H9 (cell line): ENCODE data around the gene RRAGC. TPM values are rescaled to one million over a fixed set of nuclear protein-coding genes. Genes with fewer than 3 reads are reported as not detected.
"Not testable (repeated sequence)": the region's sequence is repeated elsewhere in the genome, so short reads cannot be mapped to it uniquely, and the experiment has no call there.

ENCODE experiments used
- DNase-seq: peaks from one replicate; pipeline ENCODE4 v3.0.0-alpha.2; 2017
- H2AFZ ChIP-seq: one replicate; pipeline ENCODE4 v1.6.1; 2013; ENCODE audit warnings: mild to moderate bottlenecking, low read length, control low read depth, moderate library complexity
- H2AK5ac ChIP-seq: 2 replicates; pipeline ENCODE4 v1.6.1; 2013; ENCODE audit warnings: low read length, control low read depth, mixed read lengths; ENCODE audit not compliant: insufficient read length
- H2BK120ac ChIP-seq: one replicate; pipeline ENCODE4 v1.6.1; 2013; ENCODE audit warnings: low read depth, mild to moderate bottlenecking, low read length, control low read depth, inconsistent platforms; ENCODE audit not compliant: poor library complexity, severe bottlenecking
- H2BK12ac ChIP-seq: 2 replicates; pipeline ENCODE4 v1.6.1; 2013; ENCODE audit warnings: low read length, control low read depth, mixed read lengths, low read depth; ENCODE audit not compliant: insufficient read length
- H2BK15ac ChIP-seq: 2 replicates; pipeline ENCODE4 v1.6.1; 2013; ENCODE audit warnings: low read depth, low read length, control low read depth
- H2BK20ac ChIP-seq: one replicate; pipeline ENCODE4 v1.6.1; 2013; ENCODE audit warnings: low read depth, mild to moderate bottlenecking, low read length, control low read depth, inconsistent platforms; ENCODE audit not compliant: poor library complexity, severe bottlenecking
- H2BK5ac ChIP-seq: 2 replicates; pipeline ENCODE4 v1.6.1; 2013; ENCODE audit warnings: low read length, control low read depth, mixed read lengths; ENCODE audit not compliant: insufficient read length
- H3K14ac ChIP-seq: 2 replicates; pipeline ENCODE4 v1.6.1; 2013; ENCODE audit warnings: low read length, control low read depth; ENCODE audit not compliant: insufficient read depth
- H3K18ac ChIP-seq: 2 replicates; pipeline ENCODE4 v1.6.1; 2013; ENCODE audit warnings: low read depth, mild to moderate bottlenecking, mixed read lengths, low read length, control low read depth; ENCODE audit not compliant: insufficient read length
- H3K23ac ChIP-seq: 2 replicates; pipeline ENCODE4 v1.6.1; 2013; ENCODE audit warnings: low read length, control low read depth, mixed read lengths, low read depth; ENCODE audit not compliant: insufficient read length
- H3K23me2 ChIP-seq: 2 replicates; pipeline ENCODE4 v1.6.1; 2013; ENCODE audit warnings: low read depth, mild to moderate bottlenecking, mixed read lengths, low read length, control low read depth; ENCODE audit not compliant: insufficient read length, poor library complexity, severe bottlenecking
- H3K27ac ChIP-seq: 2 replicates; pipeline ENCODE4 v1.5.1; 2013; ENCODE audit warnings: low read length, control low read depth, mixed read lengths, low read depth; ENCODE audit not compliant: insufficient read length
- H3K27me3 ChIP-seq: 2 replicates; pipeline ENCODE4 v1.6.1; 2013; ENCODE audit warnings: low read length, control low read depth, inconsistent platforms; ENCODE audit not compliant: insufficient read depth
- H3K4ac ChIP-seq: 2 replicates; pipeline ENCODE4 v1.6.1; 2013; ENCODE audit warnings: low read depth, mild to moderate bottlenecking, control low read depth, inconsistent platforms, low read length, moderate library complexity
- H3K4me1 ChIP-seq: 2 replicates; pipeline ENCODE4 v1.6.1; 2013; ENCODE audit warnings: low read length, control low read depth, inconsistent platforms; ENCODE audit not compliant: insufficient read depth
- H3K4me2 ChIP-seq: 2 replicates; pipeline ENCODE4 v1.6.1; 2013; ENCODE audit warnings: low read length, control low read depth, mixed read lengths; ENCODE audit not compliant: insufficient read length, insufficient read depth
- H3K56ac ChIP-seq: 2 replicates; pipeline ENCODE4 v1.6.1; 2013; ENCODE audit warnings: low read depth, mild to moderate bottlenecking, mixed read lengths, low read length, control low read depth; ENCODE audit not compliant: insufficient read length
- H3K79me1 ChIP-seq: 2 replicates; pipeline ENCODE4 v1.6.1; 2013; ENCODE audit warnings: low read depth, mild to moderate bottlenecking, moderate library complexity, low read length, control low read depth, inconsistent platforms; ENCODE audit not compliant: insufficient read depth, poor library complexity, severe bottlenecking
- H3K79me2 ChIP-seq: 2 replicates; pipeline ENCODE4 v1.6.1; 2013; ENCODE audit warnings: low read length, control low read depth, inconsistent platforms; ENCODE audit not compliant: insufficient read depth
- H3K9ac ChIP-seq: 2 replicates; pipeline ENCODE4 v1.6.1; 2013; ENCODE audit warnings: low read length, control low read depth, mixed read lengths; ENCODE audit not compliant: insufficient read length; ENCODE audit errors: extremely low read depth
- H3K9me3 ChIP-seq: one replicate; pipeline ENCODE4 v1.6.1; 2013; ENCODE audit warnings: low read depth, low read length, inconsistent platforms; ENCODE audit not compliant: control insufficient read depth
- H3T11ph ChIP-seq: one replicate; pipeline ENCODE4 v1.6.1; 2013; ENCODE audit warnings: mild to moderate bottlenecking, low read length, control low read depth, inconsistent platforms
- H4K20me1 ChIP-seq: one replicate; pipeline ENCODE4 v1.6.1; 2013; ENCODE audit not compliant: control insufficient read depth, insufficient read length, insufficient read depth
- H4K5ac ChIP-seq: 2 replicates; pipeline ENCODE4 v1.6.1; 2013; ENCODE audit warnings: low read depth, mild to moderate bottlenecking, mixed read lengths, low read length, control low read depth; ENCODE audit not compliant: insufficient read length
- H4K8ac ChIP-seq: replicated peaks from 2 replicates; pipeline ENCODE4 v1.6.1; 2013; ENCODE audit warnings: low read length, control low read depth, mixed read lengths, low read depth; ENCODE audit not compliant: insufficient read length
- H4K91ac ChIP-seq: 2 replicates; pipeline ENCODE4 v1.6.1; 2013; ENCODE audit warnings: low read depth, mild to moderate bottlenecking, moderate library complexity, mixed read lengths, low read length, control low read depth; ENCODE audit not compliant: insufficient read length
- H3K27ac Mint-ChIP-seq, 3 experiments: 2 replicates in 2 of 3; 3 replicates in 1 of 3; pipeline ENCODE4 v1.8.0; 2020 to 2021; ENCODE audit warnings: mixed read lengths in 3 of 3, mild to moderate bottlenecking in 1 of 3, moderate library complexity in 1 of 3
- H3K27me3 Mint-ChIP-seq: 2 replicates; pipeline ENCODE4 v1.8.0; 2021; ENCODE audit warnings: low read depth, mild to moderate bottlenecking, moderate library complexity, mixed read lengths
- H3K36me3 Mint-ChIP-seq, 3 experiments: 2 replicates in 2 of 3; 3 replicates in 1 of 3; pipeline ENCODE4 v1.8.0; 2020 to 2021; ENCODE audit warnings: low read depth in 3 of 3, mixed read lengths in 3 of 3; ENCODE audit not compliant: insufficient read depth in 1 of 3
- H3K4me1 Mint-ChIP-seq, 2 experiments: 2 replicates each; pipeline ENCODE4 v1.8.0; 2020; ENCODE audit warnings: mixed read lengths in 2 of 2
- H3K4me3 Mint-ChIP-seq, 2 experiments: 2 replicates in 1 of 2; 3 replicates in 1 of 2; pipeline ENCODE4 v1.8.0; 2020 to 2021; ENCODE audit warnings: mild to moderate bottlenecking in 2 of 2, mixed read lengths in 2 of 2, moderate library complexity in 1 of 2
- H3K9me3 Mint-ChIP-seq, 2 experiments: 2 replicates in 1 of 2; 3 replicates in 1 of 2; pipeline ENCODE4 v1.8.0; 2020; ENCODE audit warnings: mild to moderate bottlenecking in 2 of 2, mixed read lengths in 2 of 2, moderate library complexity in 1 of 2
- CTCF ChIP-seq: fragments of 200-600 bp; sonication (generic); conservative IDR thresholded peaks from 3 replicates; pipeline ENCODE4 v1.8.0; 2021; ENCODE audit warnings: antibody characterized with exemption, mild to moderate bottlenecking
- WGBS: extraction: QIAGEN DNeasy Blood & Tissue Kit; methylation state at CpG from one replicate; pipeline ENCODE4 v1.1.7; 2013; ENCODE audit warnings: missing lambda C conversion rate, low lambda C conversion rate, mixed read lengths; ENCODE audit not compliant: insufficient read length; ENCODE audit errors: extremely low coverage; 5-methylcytosine and 5-hydroxymethylcytosine counted together
- total RNA-seq: library from RNA; stranded (reverse); gene quantifications from 2 replicates; pipeline ENCODE4 v1.2.1, GENCODE V29; 2021

RRAGC gene
- total RNA-seq, 1 experiment from 2014 or later: 17.9 TPM

GRCh38 chr1:38812981-38813380 is 46.6 kb downstream of the RRAGC start:
- H3K36me3 Mint-ChIP-seq: peaks cover 0 to 9% (median 3%) of the 10 kb centered on the region in 3 experiments; a peak in 3 of 7 replicates
- H2AK5ac ChIP-seq: no peak overlapping the region
- H2BK20ac ChIP-seq: no peak overlapping the region
- no peak overlapping the region for H3K14ac ChIP-seq
- H2BK120ac ChIP-seq: no peak overlapping the region
- no peak overlapping the region for H2BK5ac ChIP-seq
- H3T11ph ChIP-seq: no peak overlapping the region
- no peak for DNase-seq
- peaks cover 9% of the 10 kb centered on the region for H3K27me3 ChIP-seq
- no peak overlapping the region for H3K27ac Mint-ChIP-seq
- H3K79me1 ChIP-seq: no peaks in the 10 kb centered on the region
- peaks cover 87% of the 10 kb centered on the region for H3K27me3 Mint-ChIP-seq
- no peak overlapping the region for H3K23ac ChIP-seq
- WGBS: no CpG with 5 or more reads among the region's 5 CpGs
- no peak overlapping the region; a peak in 1 of 5 replicates for H3K4me3 Mint-ChIP-seq
- no peak overlapping the region for H3K9ac ChIP-seq
- no peak overlapping the region for H3K4ac ChIP-seq
- H3K9me3 ChIP-seq: no peaks in the 10 kb centered on the region
- no peak overlapping the region for H4K91ac ChIP-seq
- no peaks in the 10 kb centered on the region for H3K79me2 ChIP-seq
- H4K8ac ChIP-seq: no peak overlapping the region
- H2BK15ac ChIP-seq: no peak overlapping the region
- no peak overlapping the region for H3K18ac ChIP-seq
- no peak for TF ChIP-seq CTCF
- no peak overlapping the region for H3K4me2 ChIP-seq
- H3K4me1 Mint-ChIP-seq: peaks cover 25 to 26% of the 10 kb centered on the region in 2 experiments
- H2BK12ac ChIP-seq: no peak overlapping the region
- H2AFZ ChIP-seq: no peak overlapping the region
- H3K56ac ChIP-seq: no peak overlapping the region
- 0 out of 2 replicates have a peak, but pooled peaks cover 2% of the 10 kb centered on the region for H3K4me1 ChIP-seq
- peaks cover 7 to 10% of the 10 kb centered on the region in 2 experiments for H3K9me3 Mint-ChIP-seq
- H3K23me2 ChIP-seq: no peaks in the 10 kb centered on the region
- H3K27ac ChIP-seq: no peak overlapping the region
- H4K5ac ChIP-seq: no peak overlapping the region
- no peaks in the 10 kb centered on the region for H4K20me1 ChIP-seq

- peaks cover 25 to 28% of the 10 kb centered on the region in 2 experiments for H3K4me1 Mint-ChIP-seq
- H4K8ac ChIP-seq, H4K91ac ChIP-seq, H3K4me2 ChIP-seq, H3K9me3 ChIP-seq, H3K27ac ChIP-seq, H3K9ac ChIP-seq, H3T11ph ChIP-seq, H3K14ac ChIP-seq, H3K4me1 ChIP-seq, H3K27me3 ChIP-seq, H4K20me1 ChIP-seq, H2BK120ac ChIP-seq, H3K9me3 Mint-ChIP-seq, H3K56ac ChIP-seq, H3K79me1 ChIP-seq, H3K4ac ChIP-seq, DNase-seq, H2AFZ ChIP-seq, H3K79me2 ChIP-seq, H3K18ac ChIP-seq, H3K23ac ChIP-seq, H3K4me3 Mint-ChIP-seq, H3K23me2 ChIP-seq, H2AK5ac ChIP-seq, H2BK20ac ChIP-seq, H2BK15ac ChIP-seq, H3K36me3 Mint-ChIP-seq, H2BK12ac ChIP-seq, H2BK5ac ChIP-seq, H3K27ac Mint-ChIP-seq, H4K5ac ChIP-seq: not testable (repeated sequence)
- H3K27me3 Mint-ChIP-seq: peaks cover 90% of the 10 kb centered on the region
- no CpG with 5 or more reads among the region's 4 CpGs for WGBS
Observed at GRCh38 chr1:38811466-38811865, 48.1 kb downstream of the RRAGC start.
